Hematopoietic multipotent progenitor cell treated with erythropoietin and hydrocortisone succinate and interleukin-3 and kit ligand, for 4 days (in vitro differentiated cells): ENCODE data around the gene SLC25A22.

ENCODE experiments used
- DNase-seq: peaks from one replicate; pipeline ENCODE4 v3.0.0-alpha.2; 2015

SLC25A22 gene

DNA sequence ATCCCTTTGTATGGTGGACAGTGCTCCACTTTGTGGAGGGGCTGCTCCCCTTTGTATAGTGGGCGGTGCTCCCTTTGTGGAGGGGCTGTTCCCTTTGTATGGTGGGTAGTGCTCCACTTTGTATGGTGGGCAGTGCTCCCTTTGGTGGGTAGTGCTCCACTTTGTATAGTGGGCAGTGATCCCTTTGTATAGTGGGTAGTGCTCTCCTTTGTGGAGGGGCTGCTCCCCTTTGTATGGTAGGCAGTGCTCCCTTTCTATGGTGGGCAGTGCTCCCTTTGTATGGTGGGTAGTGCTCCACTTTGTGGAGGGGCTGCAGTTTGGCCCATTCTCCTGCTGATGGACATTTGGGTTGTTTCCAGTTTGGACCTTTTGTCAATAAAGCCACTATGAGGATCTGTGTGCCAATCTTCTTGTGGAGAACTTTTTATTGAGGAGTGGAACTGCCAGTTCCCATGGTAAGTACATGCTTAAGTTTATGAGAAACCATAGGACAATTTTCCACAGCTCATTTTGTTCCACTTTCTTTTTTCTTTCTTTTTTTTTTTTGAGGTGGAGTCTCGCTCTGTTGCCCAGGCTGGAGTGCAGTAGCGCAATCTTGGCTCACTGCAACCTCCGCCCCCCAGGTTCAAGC, 55.4 kb downstream of the SLC25A22 start:
- no peak for DNase-seq

GRCh38 chr11:742156-742546, 55.9 kb downstream of the SLC25A22 start:
- no peak for DNase-seq
